ENCODE results near the gene PPP4R3A. TPM values are rescaled to one million over a fixed set of nuclear protein-coding genes. Genes with fewer than 3 reads are reported as not detected.

PPP4R3A gene
- total and polyA plus RNA-seq, 2 donors (not counting 3 experiments of a cell fraction or from before 2014, with no cell fraction given): 20.5 to 77.0 TPM

DNA sequence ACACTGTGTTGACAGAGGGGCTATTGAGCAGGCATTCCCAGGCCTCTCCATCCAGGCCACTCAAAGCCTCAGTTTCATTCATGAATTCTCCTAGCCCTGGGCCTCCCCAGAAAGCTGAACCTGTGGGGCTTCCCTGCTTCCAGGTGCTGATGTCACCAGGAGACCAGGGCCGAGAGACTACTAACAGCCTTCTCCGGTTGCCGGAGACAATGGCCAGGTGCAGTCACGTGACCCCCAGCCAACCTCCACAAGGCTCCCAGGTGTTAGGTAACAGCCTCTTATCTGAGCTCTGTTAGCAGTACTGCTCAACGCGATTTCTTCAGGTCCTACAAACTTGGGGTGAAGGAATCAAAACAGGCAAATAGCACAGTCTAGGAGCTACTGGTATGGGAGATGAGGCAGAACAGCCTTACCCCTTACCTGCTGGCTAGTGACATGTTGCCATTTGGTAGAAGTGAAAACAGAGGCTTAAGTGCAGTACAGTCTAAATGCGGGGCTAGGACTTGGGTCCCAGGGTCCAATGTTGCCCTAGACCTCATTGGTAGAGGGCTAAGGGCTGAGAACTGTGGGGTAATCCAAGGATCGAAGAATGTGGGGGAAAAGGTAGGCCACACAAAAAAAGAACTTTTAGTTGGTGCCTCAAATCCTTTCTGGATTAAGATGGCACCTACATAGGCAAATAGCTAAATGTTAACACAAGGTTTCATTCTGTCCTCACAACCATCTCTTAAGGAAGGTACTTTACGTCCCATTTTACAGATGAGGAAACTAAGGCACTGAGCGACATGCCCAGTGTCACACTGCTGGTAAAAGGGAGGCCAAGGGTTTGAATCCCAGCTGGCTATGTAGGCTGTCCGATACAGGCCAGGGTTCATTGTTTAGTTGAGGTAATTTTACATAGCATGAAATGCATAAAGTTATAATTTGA lies 96.3 kb downstream of the PPP4R3A start:
- H3K4me2 ChIP-seq (ENCODE audit: insufficient read depth, low read length): no peak overlapping the region
- H2AFZ ChIP-seq (ENCODE audit: low read depth, low read length): no peak overlapping the region
- no peak overlapping the region for H3K27ac ChIP-seq (ENCODE audit: insufficient read depth, low read depth, low read length)
- peaks cover 6% of the 10 kb centered on the region for H3K79me2 ChIP-seq (ENCODE audit: control insufficient read depth, insufficient read depth, low read length)
- no TSS peak for BruUV-seq (replicated peaks)
- ChIA-PET POLR2A (no interaction called here), CTCF (interaction anchor here (0.8 to 10.5 kb wide), 5 partner anchors 9 to 241 kb away, joined by 3 to 196 read pairs (median 4); no protein-coding TSS in a partner anchor)
- intact Hi-C loops (cut with micrococcal nuclease): loop anchor here (10.0 kb wide), 1 partner anchor 349 kb away; the partner anchor contains the start of gene RPS6KA5
- H3K4me1 ChIP-seq (ENCODE audit: control insufficient read depth, extremely low read depth, insufficient read depth, low read length): peaks cover 25% of the 10 kb centered on the region
- H3K27me3 ChIP-seq (ENCODE audit: control insufficient read depth in 2 of 2, insufficient read depth in 2 of 2, low read length in 2 of 2): no peaks in the 10 kb centered on the region
- TF ChIP-seq, protein P1, sequence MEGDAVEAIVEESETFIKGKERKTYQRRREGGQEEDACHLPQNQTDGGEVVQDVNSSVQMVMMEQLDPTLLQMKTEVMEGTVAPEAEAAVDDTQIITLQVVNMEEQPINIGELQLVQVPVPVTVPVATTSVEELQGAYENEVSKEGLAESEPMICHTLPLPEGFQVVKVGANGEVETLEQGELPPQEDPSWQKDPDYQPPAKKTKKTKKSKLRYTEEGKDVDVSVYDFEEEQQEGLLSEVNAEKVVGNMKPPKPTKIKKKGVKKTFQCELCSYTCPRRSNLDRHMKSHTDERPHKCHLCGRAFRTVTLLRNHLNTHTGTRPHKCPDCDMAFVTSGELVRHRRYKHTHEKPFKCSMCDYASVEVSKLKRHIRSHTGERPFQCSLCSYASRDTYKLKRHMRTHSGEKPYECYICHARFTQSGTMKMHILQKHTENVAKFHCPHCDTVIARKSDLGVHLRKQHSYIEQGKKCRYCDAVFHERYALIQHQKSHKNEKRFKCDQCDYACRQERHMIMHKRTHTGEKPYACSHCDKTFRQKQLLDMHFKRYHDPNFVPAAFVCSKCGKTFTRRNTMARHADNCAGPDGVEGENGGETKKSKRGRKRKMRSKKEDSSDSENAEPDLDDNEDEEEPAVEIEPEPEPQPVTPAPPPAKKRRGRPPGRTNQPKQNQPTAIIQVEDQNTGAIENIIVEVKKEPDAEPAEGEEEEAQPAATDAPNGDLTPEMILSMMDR (IDR thresholded peaks at IDR 0.05; ENCODE audit: extremely low read depth in 1 of 2, insufficient read depth in 1 of 2, low read depth in 1 of 2, low read length in 2 of 2): no peak
- no peak for TF ChIP-seq FOS (IDR thresholded peaks at IDR 0.05; ENCODE audit: borderline replicate concordance, insufficient read depth, low read length)
- no peak for TF ChIP-seq POLR2AphosphoS5 (IDR thresholded peaks at IDR 0.05; ENCODE audit: insufficient read depth, low read depth, low read length)
- TF ChIP-seq EZH2 (IDR thresholded peaks at IDR 0.05; ENCODE audit: borderline replicate concordance, low read depth, low read length, severe bottlenecking): no peak
- TF ChIP-seq JUN (IDR thresholded peaks at IDR 0.05; ENCODE audit: borderline replicate concordance, insufficient read depth, insufficient read length, low read depth): no peak
- no peak for TF ChIP-seq MYC (IDR thresholded peaks at IDR 0.05; ENCODE audit: low read depth, low read length)
- TF ChIP-seq GATA2 (IDR thresholded peaks at IDR 0.05; ENCODE audit: insufficient read depth, insufficient read length, low read depth, low read length): no peak
- TF ChIP-seq POLR2A (IDR thresholded peaks at IDR 0.05; ENCODE audit: low read depth, low read length): no peak
- TF ChIP-seq MAX (IDR thresholded peaks at IDR 0.05; ENCODE audit: insufficient read depth, insufficient read length): no peak
- H3K9me1 ChIP-seq (replicated peaks; ENCODE audit: control insufficient read depth, extremely low read depth, insufficient read depth, low read length): no peaks in the 10 kb centered on the region
- no peak for FAIRE-seq
- no peak for DNase-seq (ENCODE audit: low read depth, low spot score)
- H3K9me3 ChIP-seq (replicated peaks; ENCODE audit: control insufficient read depth, insufficient read depth, low read length): no peaks in the 10 kb centered on the region
- H3K36me3 ChIP-seq (ENCODE audit: control insufficient read depth in 2 of 2, extremely low read depth in 1 of 2, insufficient read depth in 2 of 2, low read length in 2 of 2): peaks cover 0 to 3% of the 10 kb centered on the region in 2 experiments
- H4K20me1 ChIP-seq (replicated peaks; ENCODE audit: control insufficient read depth, extremely low read depth, insufficient read depth, low read length): no peaks in the 10 kb centered on the region
- dilution Hi-C loops (cut with MboI; ENCODE audit: extremely low pct_ligation_motif_present, low sequenced_read_pairs): no loop called here
- H3K4me3 ChIP-seq (replicated peaks in 1 of 3; ENCODE audit: insufficient read depth in 1 of 3, low read depth in 1 of 3, low read length in 3 of 3): no peak overlapping the region
- no peak overlapping the region for H3K9ac ChIP-seq (replicated peaks; ENCODE audit: extremely low read depth, insufficient read depth, low read length)
